OCI-LY7 (cell line): Measurements from ENCODE around the gene ELK4.

Experiments
- CTCF ChIP-seq: fragments of 200-600 bp; sonication (generic); conservative IDR thresholded peaks from 2 replicates; pipeline ENCODE4 v1.5.1; 2014; ENCODE audit warnings: mild to moderate bottlenecking, antibody characterized with exemption, low read length, moderate library complexity, mixed read lengths
- EZH2phosphoT487 ChIP-seq: fragments of 200-600 bp; sonication (generic); IDR thresholded peaks from 2 replicates; pipeline ENCODE4 v1.6.1; 2018; ENCODE audit warnings: low read depth, borderline replicate concordance, mild to moderate bottlenecking, mixed run types, antibody characterized with exemption, low read length, moderate library complexity, mixed read lengths

GRCh38 chr1:205639567-205639966 lies 7.8 kb upstream of the ELK4 start:
- TF ChIP-seq CTCF (no peak), EZH2phosphoT487 (no peak)
